Smooth muscle cell (in vitro differentiated cells): Measurements from ENCODE around the gene MOB1B. TPM values are rescaled to one million over a fixed set of nuclear protein-coding genes. Genes with fewer than 3 reads are reported as not detected.

Source experiments
- DNase-seq: peaks from one replicate; lab custom pipeline; 2025; ENCODE audit not compliant: unreplicated experiment; lab: John Stamatoyannopoulos, UW
- H2AFZ ChIP-seq: fragments of 200-600 bp; sonication (generic); 2 replicates; pipeline ENCODE4 v1.6.0; 2016; ENCODE audit warnings: antibody characterized with exemption, low read depth, mild to moderate bottlenecking
- H3F3A ChIP-seq: fragments of 200-600 bp; sonication (generic); 2 replicates; pipeline ENCODE4 v1.6.0; 2017; ENCODE audit warnings: antibody characterized with exemption, low read depth
- H3K27ac ChIP-seq: fragments of 200-600 bp; sonication (generic); 2 replicates; pipeline ENCODE4 v1.5.1; 2016; ENCODE audit warnings: low read depth, mild to moderate bottlenecking
- H3K27me3 ChIP-seq: fragments of 200-600 bp; sonication (generic); 2 replicates; pipeline ENCODE4 v1.6.1; 2016; ENCODE audit warnings: low read depth, mild to moderate bottlenecking
- H3K36me3 ChIP-seq: fragments of 200-600 bp; sonication (generic); 2 replicates; pipeline ENCODE4 v1.5.1; 2016; ENCODE audit warnings: low read depth
- H3K4me1 ChIP-seq: fragments of 200-600 bp; sonication (generic); 2 replicates; pipeline ENCODE4 v1.5.1; 2016; ENCODE audit warnings: low read depth
- H3K4me2 ChIP-seq: fragments of 200-600 bp; sonication (generic); 2 replicates; pipeline ENCODE4 v1.6.0; 2016; ENCODE audit warnings: mild to moderate bottlenecking
- H3K4me3 ChIP-seq: fragments of 200-600 bp; sonication (generic); 2 replicates; pipeline ENCODE4 v1.5.1; 2016; ENCODE audit warnings: mild to moderate bottlenecking
- H3K79me2 ChIP-seq: fragments of 200-600 bp; sonication (generic); 2 replicates; pipeline ENCODE4 v1.6.0; 2016; ENCODE audit warnings: low read depth, mild to moderate bottlenecking
- H3K9ac ChIP-seq: fragments of 200-600 bp; sonication (generic); 2 replicates; pipeline ENCODE4 v1.6.0; 2016; ENCODE audit warnings: low read depth
- H3K9me3 ChIP-seq: fragments of 200-600 bp; sonication (generic); replicated peaks from 2 replicates; pipeline ENCODE4 v1.5.1; 2016; ENCODE audit warnings: low read depth
- H4K20me1 ChIP-seq: fragments of 200-600 bp; sonication (generic); 2 replicates; pipeline ENCODE4 v1.6.0; 2016; ENCODE audit warnings: low read depth
- CTCF ChIP-seq: fragments of 200-600 bp; sonication (generic); IDR thresholded peaks from 2 replicates; pipeline ENCODE4 v1.5.1; 2017; ENCODE audit warnings: borderline replicate concordance, mild to moderate bottlenecking, antibody characterized with exemption; ENCODE audit not compliant: insufficient read depth, poor library complexity, severe bottlenecking
- WGBS: methylation state at CpG from one replicate; pipeline ENCODE4 v1.1.7; 2016; ENCODE audit warnings: low lambda C conversion rate; 5-methylcytosine and 5-hydroxymethylcytosine counted together
- polyA plus RNA-seq: library from polyadenylated mRNA; unstranded; fragments of >200 nt; fragmentation: Nextera tagmentation; extraction: Ambion mirVana; gene quantifications from 2 replicates; pipeline ENCODE4 v1.2.1, GENCODE V29; 2016
- total RNA-seq: library from RNA; depleted of rRNA; stranded (reverse); fragments of >200 nt; gene quantifications from 2 replicates; pipeline ENCODE4 v1.2.3, GENCODE V29; 2014

Gene MOB1B
- total and polyA plus RNA-seq, 2 experiments from 2014 or later, result 3.4 to 18.3 TPM

DNA sequence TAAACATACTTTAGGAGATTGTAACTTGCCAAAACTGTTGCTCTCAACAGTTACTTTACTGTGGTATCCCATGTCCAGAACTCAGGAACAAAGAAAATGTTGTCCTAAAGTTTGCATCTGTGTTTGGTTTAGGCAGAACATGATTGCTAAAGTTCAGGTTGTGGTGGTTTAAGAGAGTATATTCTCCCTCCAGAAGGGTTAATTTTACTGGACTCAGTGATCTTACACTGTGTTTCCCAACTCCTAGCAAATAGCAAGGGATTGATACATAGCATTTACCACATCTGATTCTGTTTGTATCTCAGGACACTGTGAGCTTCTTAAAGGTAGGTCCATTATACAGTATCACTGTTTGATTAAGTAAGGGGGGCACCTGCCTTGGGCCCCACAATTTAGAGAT, 78.0 kb downstream of the MOB1B start:
- Histone ChIP-seq H3K9ac (no peak overlapping the region), H3K36me3 (peaks cover 4% of the 10 kb centered on the region), H2AFZ (no peak overlapping the region), H3K4me2 (no peak overlapping the region), H4K20me1 (no peaks in the 10 kb centered on the region), H3K4me1 (no peaks in the 10 kb centered on the region), H3K27ac (no peak overlapping the region), H3K27me3 (no peaks in the 10 kb centered on the region), H3K4me3 (no peak overlapping the region), H3K9me3 (no peaks in the 10 kb centered on the region), H3F3A (no peaks in the 10 kb centered on the region), H3K79me2 (no peaks in the 10 kb centered on the region)
- no peak for TF ChIP-seq CTCF
- DNase-seq, result no peak

GRCh38 chr4:70984106-70984505, 81.9 kb downstream of the MOB1B start:
- no peak overlapping the region for H3K9ac ChIP-seq
- no peaks in the 10 kb centered on the region for H3K27me3 ChIP-seq
- DNase-seq, result no peak
- no peak overlapping the region for H2AFZ ChIP-seq
- no peak overlapping the region for H3K4me2 ChIP-seq
- no peak overlapping the region for H3K4me3 ChIP-seq
- H4K20me1 ChIP-seq, result no peaks in the 10 kb centered on the region
- no peaks in the 10 kb centered on the region for H3K79me2 ChIP-seq
- TF ChIP-seq CTCF, result no peak
- no peaks in the 10 kb centered on the region for H3K4me1 ChIP-seq
- H3K36me3 ChIP-seq, result no peaks in the 10 kb centered on the region
- H3K9me3 ChIP-seq, result no peaks in the 10 kb centered on the region
- H3F3A ChIP-seq, result no peaks in the 10 kb centered on the region
- H3K27ac ChIP-seq, result no peak overlapping the region

DNA sequence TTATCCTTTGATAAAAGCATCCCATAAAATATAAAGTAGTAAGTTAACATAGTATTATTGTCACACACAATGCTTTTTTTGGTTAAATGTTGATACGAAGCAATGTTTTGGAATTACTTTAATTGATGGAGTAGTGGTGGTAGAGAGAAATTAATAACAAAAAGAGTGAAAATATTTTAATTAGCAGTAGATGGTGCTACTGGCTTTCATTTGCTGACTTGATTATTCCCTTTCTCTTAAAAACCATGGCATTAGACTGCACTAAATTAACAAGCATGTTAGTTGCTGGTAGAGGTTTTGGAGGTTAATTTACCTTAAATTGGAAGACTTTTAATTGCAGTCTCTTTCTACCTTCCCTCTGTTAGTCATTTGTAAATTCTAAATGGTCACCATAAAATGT, 82.4 kb downstream of the MOB1B start:
- no peaks in the 10 kb centered on the region for H3K79me2 ChIP-seq
- no peaks in the 10 kb centered on the region for H3F3A ChIP-seq
- no peaks in the 10 kb centered on the region for H3K4me1 ChIP-seq
- TF ChIP-seq CTCF, result no peak
- no peaks in the 10 kb centered on the region for H4K20me1 ChIP-seq
- no peak overlapping the region for H3K9ac ChIP-seq
- H3K9me3 ChIP-seq, result no peaks in the 10 kb centered on the region
- no peak overlapping the region for H3K4me2 ChIP-seq
- no peaks in the 10 kb centered on the region for H3K36me3 ChIP-seq
- 90% methylated on average over 1 of the region's 1 CpG for WGBS
- H3K4me3 ChIP-seq, result no peak overlapping the region
- no peak overlapping the region for H3K27ac ChIP-seq
- no peak for DNase-seq
- no peak overlapping the region for H2AFZ ChIP-seq
- H3K27me3 ChIP-seq, result no peaks in the 10 kb centered on the region

GRCh38 chr4:70991596-70991995, 89.4 kb downstream of the MOB1B start:
- H2AFZ ChIP-seq, result no peak overlapping the region
- H3K9me3 ChIP-seq, result no peaks in the 10 kb centered on the region
- peaks cover 23% of the 10 kb centered on the region for H3K79me2 ChIP-seq
- H4K20me1 ChIP-seq, result no peaks in the 10 kb centered on the region
- H3K36me3 ChIP-seq, result no peaks in the 10 kb centered on the region
- H3K4me2 ChIP-seq, result no peak overlapping the region
- H3K27ac ChIP-seq, result no peak overlapping the region
- no peak overlapping the region for H3K9ac ChIP-seq
- no peak for DNase-seq
- TF ChIP-seq CTCF, result no peak
- no peaks in the 10 kb centered on the region for H3K27me3 ChIP-seq
- peaks cover 10% of the 10 kb centered on the region for H3F3A ChIP-seq
- peaks cover 13% of the 10 kb centered on the region for H3K4me1 ChIP-seq
- 89% methylated on average over 2 of the region's 2 CpGs for WGBS
- H3K4me3 ChIP-seq, result no peak overlapping the region
